HTR-8/SVneo (cell line): ENCODE data around the gene LRP1.

ENCODE experiments used
- DNase-seq: peaks from one replicate; pipeline ENCODE4 v3.0.0; 2011; ENCODE audit warnings: low spot score, mixed read lengths; ENCODE audit not compliant: insufficient read length
- FAIRE-seq: peaks from 2 replicates; lab custom pipeline; 2011; peaks lifted over from hg19 to GRCh38; lab: Jason Lieb, UNC

Gene LRP1

DNA sequence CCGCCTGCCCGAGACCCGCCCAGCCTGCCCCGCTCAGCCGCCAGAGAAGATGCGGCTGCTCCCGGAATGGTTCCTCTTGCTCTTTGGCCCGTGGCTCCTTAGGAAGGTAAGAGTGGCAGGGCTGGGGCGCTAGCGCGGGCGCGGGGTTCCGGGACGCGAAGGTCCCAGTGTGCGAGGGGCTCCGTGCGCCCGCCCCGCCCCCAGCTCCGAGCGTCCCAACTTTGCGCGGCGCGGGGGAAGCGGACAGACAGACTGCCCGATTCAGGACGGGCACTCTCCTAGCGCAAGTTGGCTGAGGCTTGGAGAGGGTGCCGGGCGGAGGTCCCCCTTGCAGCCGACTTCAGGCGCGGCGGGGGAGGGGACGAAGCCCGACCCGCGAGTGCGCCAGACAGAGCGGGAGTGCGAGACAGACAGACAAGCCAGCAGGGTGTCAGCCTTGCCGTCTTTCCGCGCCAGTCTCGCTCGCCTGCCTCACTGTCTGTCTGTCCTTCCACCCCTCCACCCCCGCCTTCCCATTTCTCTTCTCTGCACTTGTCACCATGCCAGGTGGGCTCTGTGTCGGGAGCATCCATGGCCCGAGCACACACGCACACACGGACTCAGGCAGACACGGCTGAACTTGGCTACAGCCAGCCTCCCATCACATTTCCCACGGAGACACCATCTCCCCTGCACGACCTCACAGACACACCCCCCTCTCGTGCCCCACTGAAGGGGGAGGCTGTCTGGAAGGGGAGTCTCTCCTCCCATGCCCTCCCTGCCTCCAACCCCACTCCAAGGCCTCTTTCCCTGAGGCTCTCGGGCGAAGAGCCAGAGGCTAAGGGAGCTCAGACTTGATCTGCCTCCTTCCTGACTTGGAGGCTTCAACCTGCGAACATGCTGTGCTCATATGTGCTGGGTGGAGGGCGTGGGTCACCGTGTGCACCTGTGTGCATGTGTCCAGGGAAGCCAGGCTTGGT, 88.9 kb downstream of the LRP1 start:
- DNase-seq: no peak
- peak; percentile 33 for FAIRE-seq

DNA sequence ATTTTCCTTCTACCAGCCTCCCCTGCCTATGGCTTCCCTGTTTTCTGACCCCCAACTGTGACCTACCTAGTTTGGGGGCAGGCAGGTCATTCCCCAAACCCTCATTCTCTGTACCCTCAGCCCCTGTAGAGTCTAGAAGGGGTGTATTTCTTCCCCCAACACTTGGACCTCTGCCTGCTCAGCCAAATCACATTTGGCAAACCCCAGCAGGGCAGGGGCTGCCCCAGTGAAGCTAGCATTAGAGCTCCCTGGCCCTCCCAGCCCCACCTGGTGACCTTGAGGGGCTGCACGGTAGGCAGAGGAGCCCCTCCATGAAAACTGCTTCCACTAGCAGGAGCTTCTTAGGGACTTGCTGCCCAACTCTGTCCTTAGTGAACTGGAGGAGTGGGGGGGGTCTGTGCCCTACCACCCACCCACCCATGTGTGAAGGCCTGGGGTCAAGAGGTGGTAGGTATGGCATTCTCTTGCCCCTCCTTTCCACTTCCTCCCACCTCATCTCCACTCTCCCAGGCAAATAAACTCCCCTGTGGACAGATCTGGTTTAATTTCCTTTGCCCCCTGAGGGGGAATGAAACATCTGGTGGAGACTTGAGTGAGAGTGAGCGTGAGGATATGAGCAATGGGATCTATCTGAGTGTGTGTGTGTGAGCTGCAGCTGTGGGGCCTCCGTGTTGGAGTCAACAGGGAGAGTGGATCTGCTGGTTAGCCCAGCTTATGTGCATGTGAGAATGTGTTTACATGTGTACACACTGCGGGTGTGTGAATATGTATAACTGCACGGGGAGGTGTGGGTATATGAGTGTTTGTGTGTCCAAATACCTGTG, 90.0 kb downstream of the LRP1 start:
- DNase-seq (no peak), FAIRE-seq (no peak)

DNA sequence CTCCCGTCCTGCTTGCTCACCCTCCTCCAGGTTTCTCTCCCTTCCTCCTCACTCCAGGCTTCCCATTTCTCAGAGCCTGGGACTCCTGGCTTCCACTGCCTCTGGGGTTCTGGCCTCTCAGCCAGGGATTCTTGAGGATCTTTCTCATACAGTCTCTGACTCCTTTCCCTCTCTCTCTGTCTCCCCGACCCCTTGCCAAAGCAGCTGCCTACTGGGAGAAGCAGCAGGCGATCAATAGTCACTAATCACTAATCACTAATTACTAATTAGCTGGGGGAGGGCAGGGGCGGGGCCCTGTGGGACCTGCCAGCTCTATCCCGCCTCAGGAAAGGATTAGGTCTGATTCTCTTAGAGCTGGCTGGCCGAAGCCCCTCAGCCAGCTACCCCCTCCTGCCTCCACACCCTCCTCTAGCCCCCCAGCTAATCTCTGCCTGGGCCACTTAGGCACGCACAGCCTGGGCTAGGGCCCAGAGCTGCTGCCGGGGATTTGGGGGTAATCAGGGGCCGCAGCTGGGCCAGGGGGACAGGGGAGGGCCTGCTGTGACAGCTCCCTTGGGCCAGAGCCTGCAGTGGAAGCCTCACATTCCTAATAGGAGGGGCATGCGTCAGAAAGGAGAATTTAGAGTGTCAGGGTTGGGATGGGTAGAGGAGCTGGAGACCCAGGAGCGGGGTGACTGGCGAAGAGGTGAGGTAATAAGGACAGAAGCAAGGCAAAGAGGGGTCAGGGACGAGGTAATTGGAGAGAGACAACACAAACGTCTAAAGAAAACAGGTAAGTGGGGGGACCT, 91.1 kb downstream of the LRP1 start:
- DNase-seq: no peak
- no peak for FAIRE-seq

DNA sequence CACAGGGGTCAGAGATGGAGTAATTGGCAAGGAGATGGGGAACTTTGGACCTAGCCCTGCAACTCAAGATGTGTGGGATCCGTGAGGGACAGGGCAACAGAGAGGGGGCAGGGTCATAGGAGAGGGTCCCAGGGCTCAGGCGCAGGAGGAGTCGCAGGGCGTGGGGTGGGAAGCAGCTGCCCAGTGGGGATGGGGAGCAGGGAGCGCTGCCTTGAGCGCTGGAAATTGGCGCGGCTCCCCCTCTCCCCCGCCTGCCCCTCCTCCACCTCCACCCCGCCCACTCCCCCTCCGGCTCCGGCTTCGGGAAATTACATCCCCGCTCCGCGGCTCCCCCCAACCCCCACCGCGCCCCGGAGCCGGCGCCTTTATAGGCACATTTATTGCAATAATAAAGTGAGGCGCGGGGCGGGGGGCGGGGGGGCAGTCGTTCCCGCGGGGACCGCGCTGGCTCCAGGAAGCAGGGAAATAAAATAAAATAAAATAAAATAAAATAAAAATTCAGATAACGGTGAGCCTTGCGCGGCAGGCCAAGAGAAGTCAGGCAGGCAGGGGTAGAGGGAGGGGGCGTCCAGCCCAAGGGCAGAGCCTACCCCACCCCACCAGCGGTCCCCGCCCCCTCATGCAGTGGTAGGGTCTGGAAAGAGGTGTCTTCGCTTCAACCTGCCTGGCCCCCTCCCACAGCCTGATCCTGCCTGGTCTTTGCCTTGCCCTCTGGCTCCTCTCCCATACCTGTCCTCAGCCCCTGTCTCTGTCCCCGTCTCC, 91.9 kb downstream of the LRP1 start:
- no peak for DNase-seq
- FAIRE-seq: no peak

DNA sequence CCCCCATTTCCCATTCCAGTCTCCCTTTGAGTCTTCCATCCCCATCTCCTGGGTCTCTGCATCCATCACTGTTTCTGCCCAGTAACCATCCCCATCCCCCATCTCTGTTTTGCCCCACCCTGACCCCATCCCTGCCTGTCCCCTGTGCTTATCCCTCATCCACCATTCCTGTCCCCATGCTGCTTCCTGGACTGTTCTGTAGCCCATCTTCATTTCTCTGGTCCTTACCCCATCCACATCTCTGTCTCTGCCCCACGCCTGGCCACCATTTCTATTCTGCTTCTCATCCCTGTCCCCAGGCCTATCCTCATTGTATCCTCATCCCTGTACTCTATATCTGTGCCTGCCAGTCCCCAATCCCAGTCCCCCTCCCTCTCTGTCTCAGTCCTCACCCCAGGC, 92.5 kb downstream of the LRP1 start:
- FAIRE-seq (no peak), DNase-seq (no peak)

DNA sequence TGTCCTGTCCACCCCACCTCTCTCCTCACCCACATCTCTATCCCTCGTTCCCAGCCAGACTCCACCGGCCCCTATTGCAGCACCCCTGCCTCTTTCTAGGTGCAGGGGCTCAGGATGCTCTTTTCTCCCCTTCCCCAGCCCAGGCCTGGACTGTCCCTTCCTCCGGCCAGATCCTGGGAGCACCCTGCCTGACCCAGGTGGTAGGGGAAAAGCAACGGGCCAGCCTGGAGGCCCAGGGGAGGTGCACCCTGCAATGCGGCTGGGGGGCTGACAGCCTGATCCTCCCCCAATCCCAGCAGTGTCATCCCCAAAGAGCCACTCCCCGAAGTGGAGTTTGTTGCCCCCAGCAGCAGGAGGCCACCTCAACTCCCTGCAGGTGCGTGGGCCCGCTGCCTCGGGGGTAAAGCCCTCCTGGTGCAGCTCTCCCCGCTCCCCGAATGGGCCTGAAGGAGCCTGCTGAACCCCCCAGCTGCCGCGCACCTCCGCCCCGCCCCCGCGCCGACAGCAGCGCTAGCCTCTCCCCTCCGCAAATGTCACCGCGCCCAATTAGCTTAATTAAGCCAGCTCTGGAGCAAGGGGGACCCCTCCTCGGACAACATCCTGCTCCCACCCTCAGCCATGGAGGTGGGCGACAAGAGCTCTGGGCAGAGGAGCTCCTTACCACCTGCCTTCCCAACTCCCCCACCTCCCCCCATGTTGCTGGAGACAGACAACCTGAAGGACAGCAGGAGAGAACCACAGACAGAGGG, 93.1 kb downstream of the LRP1 start:
- DNase-seq (no peak), FAIRE-seq (no peak)

DNA sequence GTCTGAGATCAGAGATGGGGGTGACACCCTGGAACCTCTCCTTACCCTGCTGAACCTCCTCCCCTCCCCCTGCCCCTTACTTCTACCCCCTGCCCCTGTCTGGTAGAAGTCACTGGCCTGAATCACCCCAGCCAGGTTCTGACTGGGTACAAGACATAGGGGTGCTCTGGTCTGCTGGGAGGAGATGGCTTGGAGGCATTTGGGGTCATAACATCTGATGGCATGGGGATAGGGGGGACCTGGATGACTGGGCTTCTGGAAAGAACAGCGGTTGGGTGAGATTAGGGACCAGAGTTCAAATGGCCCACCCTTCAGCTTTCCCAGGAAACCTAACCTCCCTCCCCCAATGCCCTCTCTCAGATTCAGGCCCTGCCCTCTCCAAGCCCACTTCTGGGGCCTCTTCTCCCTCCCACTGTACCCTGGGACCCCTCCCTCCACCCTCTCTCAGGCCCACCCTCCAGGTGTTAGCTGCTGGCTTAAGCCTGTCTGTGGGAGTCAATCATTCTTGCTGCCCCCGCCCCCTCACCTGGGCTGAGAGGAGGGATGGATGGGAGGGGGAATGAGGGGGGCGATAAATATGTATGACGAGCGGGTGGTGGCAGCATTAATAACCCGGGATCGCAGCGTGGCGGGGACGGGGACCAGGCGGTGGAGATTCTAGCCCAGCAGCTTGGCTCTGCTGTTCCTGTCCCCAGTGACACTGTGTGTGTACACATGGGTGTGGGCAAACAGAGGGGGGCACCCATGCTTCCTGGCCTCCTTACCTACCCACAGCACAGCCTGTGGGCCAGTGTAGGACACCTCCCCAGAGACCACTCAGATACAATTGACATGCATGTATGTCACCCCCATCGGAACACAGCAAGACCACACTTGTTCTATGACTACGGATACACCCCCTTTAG, 94.3 kb downstream of the LRP1 start:
- FAIRE-seq: no peak
- no peak for DNase-seq

DNA sequence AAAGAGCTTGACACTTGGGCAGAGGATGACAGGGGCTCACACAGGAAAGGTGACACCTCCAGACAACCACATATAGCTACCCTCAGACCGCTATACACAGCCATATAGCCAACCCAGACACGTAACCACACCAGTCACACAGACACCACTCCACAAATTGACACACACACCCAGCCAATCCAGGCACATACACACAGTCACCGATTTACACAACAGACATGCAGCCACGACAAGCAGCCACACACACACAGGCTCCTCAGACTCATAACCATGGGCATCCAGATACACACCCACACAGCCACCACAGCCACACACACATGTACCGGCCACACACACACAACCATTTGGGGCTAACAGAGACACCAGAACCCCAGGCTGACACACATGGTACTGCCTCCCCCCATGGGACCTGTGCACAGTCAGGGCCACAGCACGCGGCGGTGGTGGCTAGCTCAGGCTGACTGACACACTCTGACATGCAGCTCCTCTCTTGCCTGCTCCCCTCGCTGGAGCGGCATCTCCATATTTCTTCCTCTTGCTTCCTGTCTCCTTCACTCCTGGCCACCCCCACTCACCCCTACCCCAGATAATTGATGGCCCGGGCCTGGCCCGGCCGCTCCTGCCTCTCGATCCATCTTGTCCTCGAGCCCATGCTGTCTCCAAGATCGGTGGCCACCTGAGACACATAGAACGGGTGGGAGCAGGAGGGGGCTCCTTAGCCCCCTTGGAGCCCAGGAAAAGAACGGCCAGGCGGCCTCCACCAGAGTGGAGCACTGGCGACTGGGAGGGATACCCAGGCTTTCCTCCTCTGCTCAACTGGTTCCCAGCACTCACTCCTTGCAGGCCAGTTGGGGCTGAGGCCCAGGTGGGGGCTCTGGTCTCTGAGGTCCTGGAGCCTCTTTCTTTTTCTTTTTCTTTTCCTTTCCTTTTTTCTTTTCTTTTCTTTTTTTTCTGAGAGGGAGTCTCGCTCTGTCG, 95.2 kb downstream of the LRP1 start:
- peak; percentile 63 for FAIRE-seq

DNA sequence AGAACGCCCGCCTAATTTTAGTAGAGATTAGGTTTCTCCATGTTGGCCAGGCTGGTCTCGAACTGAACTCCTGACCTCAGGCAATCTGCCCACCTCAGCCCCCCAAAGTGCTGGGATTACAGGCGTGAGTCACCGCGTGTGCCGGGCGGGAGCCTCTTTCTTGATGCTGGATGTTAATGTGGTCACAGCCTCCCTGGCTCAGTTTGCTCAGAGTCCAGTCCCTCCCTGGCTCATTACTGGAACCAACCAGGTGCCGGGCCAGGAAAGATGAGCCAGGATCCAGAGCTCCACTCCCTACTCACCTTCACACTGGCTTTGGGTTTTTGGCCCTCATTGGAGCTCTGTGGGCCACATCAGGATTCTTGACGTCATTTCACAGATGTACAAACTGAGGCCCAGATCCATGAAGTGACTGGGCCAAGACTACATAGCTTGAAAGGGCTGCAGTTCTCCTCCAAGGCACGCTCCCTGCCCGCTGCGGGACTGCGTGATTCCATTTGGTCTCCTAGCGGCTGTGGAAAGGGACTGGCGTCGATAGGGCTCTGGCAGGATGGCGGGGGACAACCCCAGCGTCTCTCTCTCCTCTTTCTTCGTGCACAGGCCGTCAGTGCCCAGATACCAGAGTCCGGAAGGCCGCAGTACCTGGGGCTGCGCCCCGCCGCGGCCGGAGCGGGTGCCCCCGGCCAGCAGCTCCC, 96.1 kb downstream of the LRP1 start:
- DNase-seq: no peak

More for the DNA sequence above, 95.2 kb downstream of the LRP1 start:
- DNase-seq: no peak

DNA sequence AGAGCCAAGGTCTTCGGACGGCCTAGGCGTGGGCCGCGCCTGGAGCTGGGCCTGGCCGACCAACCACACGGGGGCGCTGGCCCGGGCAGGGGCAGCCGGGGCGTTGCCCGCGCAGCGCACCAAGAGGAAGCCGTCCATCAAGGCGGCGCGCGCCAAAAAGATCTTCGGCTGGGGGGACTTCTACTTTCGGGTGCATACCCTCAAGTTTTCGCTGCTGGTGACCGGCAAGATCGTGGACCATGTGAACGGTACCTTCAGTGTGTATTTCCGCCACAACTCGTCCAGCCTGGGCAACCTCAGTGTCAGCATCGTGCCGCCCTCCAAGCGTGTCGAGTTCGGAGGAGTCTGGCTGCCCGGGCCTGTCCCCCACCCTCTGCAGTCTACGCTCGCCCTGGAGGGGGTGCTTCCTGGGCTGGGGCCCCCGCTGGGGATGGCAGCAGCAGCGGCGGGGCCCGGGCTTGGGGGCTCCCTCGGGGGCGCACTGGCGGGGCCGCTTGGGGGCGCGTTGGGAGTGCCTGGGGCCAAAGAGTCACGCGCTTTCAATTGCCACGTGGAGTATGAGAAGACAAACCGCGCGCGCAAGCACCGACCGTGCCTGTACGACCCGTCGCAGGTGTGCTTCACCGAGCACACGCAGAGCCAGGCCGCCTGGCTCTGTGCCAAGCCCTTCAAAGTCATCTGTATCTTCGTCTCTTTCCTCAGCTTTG, 96.8 kb downstream of the LRP1 start:
- DNase-seq (no peak), FAIRE-seq (no peak)

More for the DNA sequence above, 96.1 kb downstream of the LRP1 start:
- FAIRE-seq: no peak

DNA sequence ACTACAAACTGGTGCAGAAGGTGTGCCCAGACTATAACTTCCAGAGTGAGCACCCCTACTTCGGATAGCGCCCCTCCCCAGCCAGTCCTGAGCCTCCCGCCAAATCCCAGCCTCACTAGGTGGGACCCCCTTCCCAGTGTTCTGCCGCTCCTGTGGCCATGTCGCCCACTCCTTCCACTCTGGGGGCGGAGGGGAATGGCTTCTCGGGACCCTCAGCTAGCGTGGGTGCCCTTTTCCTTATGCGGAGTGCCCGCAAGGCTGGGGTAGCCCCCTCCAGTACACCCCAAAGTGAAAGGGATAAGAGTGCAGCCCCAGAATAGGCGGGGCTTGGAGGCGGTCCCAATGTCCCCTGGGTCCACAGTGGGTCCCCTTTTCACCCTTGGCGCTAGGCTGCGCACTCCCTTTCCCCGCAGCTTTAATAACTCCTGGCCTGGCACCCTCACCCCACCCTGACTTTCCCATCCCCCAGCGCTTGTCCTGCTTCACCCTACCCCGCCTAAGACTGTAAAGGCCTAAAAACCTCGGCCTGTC, 97.5 kb downstream of the LRP1 start:
- FAIRE-seq (no peak), DNase-seq (no peak)

DNA sequence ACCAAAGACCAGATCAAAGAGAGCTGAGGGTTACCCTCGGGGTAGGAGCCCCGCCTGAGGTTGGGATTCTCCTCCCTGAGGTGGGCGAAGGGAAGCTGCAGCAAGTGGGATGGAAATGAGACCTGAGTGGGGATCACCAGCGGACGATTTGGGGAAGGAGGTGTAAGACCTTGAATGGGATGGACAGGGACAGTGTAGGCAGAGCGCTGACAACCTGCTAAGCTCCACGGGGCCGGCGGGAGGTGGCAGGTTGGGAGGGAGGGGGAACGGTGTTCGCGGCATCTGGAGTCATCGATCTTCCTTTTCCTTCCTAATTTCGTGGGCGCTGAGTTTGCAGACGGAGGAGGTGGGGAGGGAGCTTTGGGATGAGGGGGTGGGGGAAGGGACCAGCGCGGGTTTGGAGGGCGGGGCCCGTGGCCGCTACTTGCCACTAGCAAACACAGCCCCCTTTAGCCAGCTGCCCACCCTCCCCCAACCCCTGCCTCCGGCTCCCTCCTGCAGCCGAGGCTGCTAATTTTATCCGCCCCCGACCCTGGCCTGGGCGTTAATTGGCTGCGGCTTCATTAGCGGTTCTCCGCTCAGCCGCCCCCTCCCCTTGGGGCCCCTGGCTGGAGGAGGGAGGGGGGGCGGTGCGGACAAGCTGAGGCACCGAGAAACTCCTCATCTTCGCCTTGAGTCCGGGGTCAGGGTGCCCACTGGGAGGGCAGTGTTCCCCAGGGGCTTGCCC, 98.5 kb downstream of the LRP1 start:
- DNase-seq: no peak
- FAIRE-seq: no peak

DNA sequence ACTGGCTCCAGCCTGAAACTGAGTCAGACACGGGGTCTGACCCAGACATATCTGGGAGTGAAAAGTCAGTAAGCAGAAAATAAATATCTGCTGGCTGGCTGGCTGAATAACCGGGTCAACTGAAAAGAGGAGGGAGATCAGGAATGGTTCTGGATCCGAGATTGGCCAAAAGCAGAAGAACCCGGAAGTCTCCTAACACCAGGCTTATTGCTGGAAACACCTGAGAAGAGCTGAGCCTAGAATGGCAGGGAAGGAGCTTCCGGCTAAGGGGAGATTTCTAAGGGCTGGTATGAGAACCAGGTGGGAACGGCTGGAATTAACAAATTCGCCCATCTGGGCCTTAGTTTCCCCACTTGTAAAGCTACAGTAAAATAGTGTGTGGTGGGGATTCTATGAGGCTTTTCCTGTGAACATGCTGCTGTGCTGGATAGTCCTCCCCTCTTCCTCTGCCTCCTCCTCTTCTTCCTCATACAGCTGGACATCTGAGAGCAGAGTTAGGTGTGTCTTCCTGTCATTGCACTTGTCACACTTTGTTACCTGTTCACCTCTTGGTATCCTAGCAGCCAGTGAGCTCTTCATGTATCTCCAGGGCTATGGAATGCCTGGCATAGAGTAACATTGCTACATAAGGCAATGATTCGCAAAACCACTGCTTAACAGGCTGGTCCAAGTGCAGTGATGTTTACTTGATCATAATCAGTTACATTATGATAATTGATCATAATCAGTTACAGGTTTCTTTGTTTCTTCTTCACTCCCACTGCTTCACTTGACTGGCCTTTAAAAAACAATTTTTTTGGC, 99.2 kb downstream of the LRP1 start:
- DNase-seq (no peak), FAIRE-seq (no peak)

DNA sequence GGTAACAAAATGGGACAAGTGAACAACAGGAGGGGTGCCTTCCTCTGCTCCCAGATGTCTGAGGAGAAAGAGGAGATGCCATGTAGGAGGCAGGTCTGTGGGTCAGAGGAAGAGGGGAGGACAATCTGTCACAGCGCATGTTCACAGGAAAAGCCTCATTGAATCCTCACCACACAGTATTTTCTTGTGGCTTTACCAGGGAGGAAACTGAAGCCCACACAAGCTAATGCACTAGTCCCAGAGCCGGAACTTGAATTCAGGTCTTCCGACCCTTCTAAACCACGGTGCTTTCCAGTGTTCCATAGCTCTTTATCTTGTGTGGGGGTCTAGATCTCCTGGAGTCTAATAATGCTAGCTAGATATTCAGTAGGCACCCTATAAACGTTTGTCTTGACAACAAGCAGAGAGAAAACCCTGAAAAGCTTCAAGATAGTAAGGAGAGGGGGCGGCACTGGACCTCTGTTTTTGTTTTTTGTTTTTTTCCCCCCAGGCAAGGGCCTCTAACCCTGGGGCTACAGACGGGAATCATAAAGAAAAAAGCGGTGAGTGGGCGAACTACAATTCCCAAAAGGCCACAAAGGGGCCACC, 100.9 kb downstream of the LRP1 start:
- FAIRE-seq: no peak
- no peak for DNase-seq
